Ovary (tissue), 9 donors: Measurements from ENCODE around the gene CDK10. TPM values are rescaled to one million over a fixed set of nuclear protein-coding genes. Genes with fewer than 3 reads are reported as not detected.
"Not testable (repeated sequence)": the region's sequence is repeated elsewhere in the genome, so short reads cannot be mapped to it uniquely, and the experiment has no call there.

Source experiments
- DNase-seq, 5 donors: peaks; one replicate each; pipeline ENCODE4 v3.0.0-alpha.2; 2019 to 2020
- H3K27ac ChIP-seq, 2 donors: fragments of 200-600 bp; one replicate each; pipeline versions ENCODE4 v1.5.1 to v1.8.0; 2019 to 2022
- H3K27me3 ChIP-seq: fragments of 200-600 bp; one replicate; pipeline ENCODE4 v1.8.0; 2022
- H3K36me3 ChIP-seq: fragments of 200-600 bp; sonication (generic); one replicate; pipeline ENCODE4 v1.5.1; 2019
- H3K4me1 ChIP-seq: one replicate; pipeline ENCODE4 v1.8.1; 2013; ENCODE audit warnings: mild to moderate bottlenecking, moderate library complexity; ENCODE audit not compliant: insufficient read depth
- H3K4me3 ChIP-seq: fragments of 200-600 bp; sonication (generic); one replicate; pipeline ENCODE4 v1.5.1; 2017
- H3K9me3 ChIP-seq, 2 donors: fragments of 200-600 bp in 1 of 2; sonication (generic) in 1 of 2; one replicate each; pipeline versions ENCODE4 v1.5.1 to v1.8.1; 2013 to 2019; ENCODE audit warnings: mild to moderate bottlenecking in 1 of 2, moderate library complexity in 1 of 2
- CTCF ChIP-seq, 3 donors: fragments of 450-650 bp in 2 of 3; fragments of 200-600 bp in 1 of 3; IDR thresholded peaks; one replicate each; pipeline versions ENCODE4 v1.5.1 to v1.8.0; 2016 to 2022; ENCODE audit warnings: antibody characterized with exemption in 3 of 3, mild to moderate bottlenecking in 1 of 3
- EP300 ChIP-seq: sonication (generic); formaldehyde crosslinking; IDR thresholded peaks from one replicate; pipeline ENCODE4 v1.6.1; 2017; ENCODE audit warnings: antibody characterized with exemption
- POLR2A ChIP-seq: fragments of 450-650 bp; IDR thresholded peaks from one replicate; pipeline ENCODE4 v1.6.1; 2017; ENCODE audit warnings: antibody characterized with exemption, mild to moderate bottlenecking, moderate library complexity
- WGBS, 3 donors: extraction: QIAGEN DNeasy Blood & Tissue Kit in 1 of 3; methylation state at CpG; one replicate each; pipeline versions ENCODE4 v1.1.5 to v1.1.7; 2013 to 2017; 5-methylcytosine and 5-hydroxymethylcytosine counted together
- intact Hi-C, 4 donors: fragments of 100-400 bp; cut with DNase I; formaldehyde crosslinking; loops; one replicate each; pipeline versions ENCODE4 v1.11.0 to v1.15.1; 2022 to 2023
- polyA plus RNA-seq, 2 donors: library from polyadenylated mRNA; stranded (reverse); fragments of 200-250 nt in 1 of 2; fragments of 350-450 nt in 1 of 2; fragmentation: Illumina TruSeq in 1 of 2; extraction: RNeasy Lipid Tissue Mini Kit (QIAGEN cat#74804) in 1 of 2; gene quantifications; one replicate each; pipeline ENCODE4 v1.2.3, GENCODE V29; 2013 to 2014
- total RNA-seq, 7 donors: library from RNA; depleted of rRNA in 2 of 7; stranded (reverse); fragments of >200 nt in 2 of 7; fragmentation: NEBNext Ultra II Directional in 3 of 7; extraction: Animal tissue kit (Norgen Biotek cat#: 25700) in 3 of 7; gene quantifications; one replicate each; pipeline versions ENCODE4 v1.1.0 to v1.2.4, GENCODE V29; 2016 to 2023
- donor health status: DM: no; HTN: no; CAD: no; lungs with moderate emphysema.
- donor health status: DM: no; HTN: no; CAD: no.
- donor health status: Bipolar disorder and iron deficiency.
- donor health status: DM: yes; HTN: yes; CAD: no.
- donor health status: DM: no; HTN: no; CAD: no.
- donor health status: DM: yes; HTN: yes; CAD: no.

CDK10 gene
- total and polyA plus RNA-seq, 9 donors: 16.9 to 62.1 (median 51.9) TPM

GRCh38 chr16:89678258-89678657 is 8.2 kb upstream of the CDK10 start:
- Histone ChIP-seq H3K27ac (no peak overlapping the region), H3K4me3 (no peak overlapping the region), H3K36me3 (no peaks in the 10 kb centered on the region), H3K4me1 (no peaks in the 10 kb centered on the region), H3K9me3 (no peaks in the 10 kb centered on the region), H3K27me3 (no peaks in the 10 kb centered on the region)
- no peak for TF ChIP-seq POLR2A
- TF ChIP-seq EP300: no peak
- TF ChIP-seq CTCF (IDR thresholded peaks at IDR 0.05): no peak
- WGBS, 3 donors: 92 to 99% (median 95%) methylated on average over 2 of the region's 2 CpGs
- intact Hi-C loops: no loop called here
- DNase-seq: no peak

GRCh38 chr16:89685916-89686315 is 573 bp upstream of the CDK10 start:
- WGBS, 3 donors: 93 to 100% (median 96%) methylated on average over 1 of the region's 1 CpG
- no peaks in the 10 kb centered on the region for H3K27me3 ChIP-seq
- intact Hi-C loops: no loop called here
- peak in 3 of 5 donors; percentile 48 to 50 (median 49) for DNase-seq
- H3K36me3 ChIP-seq: no peaks in the 10 kb centered on the region
- H3K27ac ChIP-seq: no peak overlapping the region
- TF ChIP-seq EP300 (no peak), POLR2A (no peak), CTCF (IDR thresholded peaks at IDR 0.05) (no peak)
- no peaks in the 10 kb centered on the region for H3K9me3 ChIP-seq
- no peak overlapping the region for H3K4me3 ChIP-seq
- H3K4me1 ChIP-seq: peaks cover 6% of the 10 kb centered on the region

GRCh38 chr16:89687092-89687940 is 827 bp downstream of the CDK10 start:
- H3K9me3 ChIP-seq: no peaks in the 10 kb centered on the region
- H3K27me3 ChIP-seq: no peaks in the 10 kb centered on the region
- peak overlapping the region; percentile 42 to 92 for H3K27ac ChIP-seq
- H3K4me3 ChIP-seq: peak overlapping the region; percentile 87
- H3K36me3 ChIP-seq: no peaks in the 10 kb centered on the region
- H3K4me1 ChIP-seq: peaks cover 6% of the 10 kb centered on the region
- 9 to 17% (median 11%) methylated on average over 23 to 42 of the region's 42 CpGs for WGBS, 3 donors
- DNase-seq: no peak
- intact Hi-C loops: no loop called here
- no peak for TF ChIP-seq EP300

- TF ChIP-seq EP300: no peak
- no peak for TF ChIP-seq CTCF (IDR thresholded peaks at IDR 0.05)
- no peak for TF ChIP-seq POLR2A
- H3K27ac ChIP-seq: no peak overlapping the region
- DNase-seq: no peak
- no peaks in the 10 kb centered on the region for H3K9me3 ChIP-seq
- H3K4me1 ChIP-seq: peaks cover 6% of the 10 kb centered on the region
- no peak overlapping the region for H3K4me3 ChIP-seq
- intact Hi-C loops: no loop called here
- whole genome bisulfite sequencing, 3 donors: 86 to 93% (median 88%) methylated on average over 5 of the region's 5 CpGs
- H3K27me3 ChIP-seq: no peaks in the 10 kb centered on the region
- no peaks in the 10 kb centered on the region for H3K36me3 ChIP-seq
Measured at GRCh38 chr16:89688395-89688794, 1.9 kb downstream of the CDK10 start.

GRCh38 chr16:89689142-89689541 is 2.7 kb downstream of the CDK10 start:
- no peaks in the 10 kb centered on the region for H3K27me3 ChIP-seq
- intact Hi-C loops: no loop called here
- H3K9me3 ChIP-seq: no peaks in the 10 kb centered on the region
- no peak for DNase-seq
- WGBS, 3 donors: 91 to 95% (median 94%) methylated on average over 13 of the region's 13 CpGs
- H3K27ac ChIP-seq: no peak overlapping the region
- TF ChIP-seq POLR2A: no peak
- no peak for TF ChIP-seq CTCF (IDR thresholded peaks at IDR 0.05)
- TF ChIP-seq EP300: no peak
- H3K4me1 ChIP-seq: peaks cover 6% of the 10 kb centered on the region
- no peak overlapping the region for H3K4me3 ChIP-seq
- no peaks in the 10 kb centered on the region for H3K36me3 ChIP-seq

- H3K4me3 ChIP-seq, H3K27ac ChIP-seq, intact Hi-C loops, H3K36me3 ChIP-seq, H3K9me3 ChIP-seq, H3K4me1 ChIP-seq, H3K27me3 ChIP-seq, DNase-seq: not testable (repeated sequence)
- WGBS, 3 donors: 79 to 92% (median 91%) methylated on average over 4 of the region's 4 CpGs
Measured at GRCh38 chr16:89689621-89690020, 3.1 kb downstream of the CDK10 start.
